HG03097 (cell line): ENCODE measurements around the gene RBM38.
"Not testable (repeated sequence)": the region's sequence is repeated elsewhere in the genome, so short reads cannot be mapped to it uniquely, and the experiment has no call there.

ENCODE experiments used
- ATAC-seq: cut with Tn5 transposase; IDR thresholded peaks from one replicate; pipeline ENCODE4 v1.9.1; 2021; ENCODE audit not compliant: unreplicated experiment, low FRiP score

Gene RBM38

DNA sequence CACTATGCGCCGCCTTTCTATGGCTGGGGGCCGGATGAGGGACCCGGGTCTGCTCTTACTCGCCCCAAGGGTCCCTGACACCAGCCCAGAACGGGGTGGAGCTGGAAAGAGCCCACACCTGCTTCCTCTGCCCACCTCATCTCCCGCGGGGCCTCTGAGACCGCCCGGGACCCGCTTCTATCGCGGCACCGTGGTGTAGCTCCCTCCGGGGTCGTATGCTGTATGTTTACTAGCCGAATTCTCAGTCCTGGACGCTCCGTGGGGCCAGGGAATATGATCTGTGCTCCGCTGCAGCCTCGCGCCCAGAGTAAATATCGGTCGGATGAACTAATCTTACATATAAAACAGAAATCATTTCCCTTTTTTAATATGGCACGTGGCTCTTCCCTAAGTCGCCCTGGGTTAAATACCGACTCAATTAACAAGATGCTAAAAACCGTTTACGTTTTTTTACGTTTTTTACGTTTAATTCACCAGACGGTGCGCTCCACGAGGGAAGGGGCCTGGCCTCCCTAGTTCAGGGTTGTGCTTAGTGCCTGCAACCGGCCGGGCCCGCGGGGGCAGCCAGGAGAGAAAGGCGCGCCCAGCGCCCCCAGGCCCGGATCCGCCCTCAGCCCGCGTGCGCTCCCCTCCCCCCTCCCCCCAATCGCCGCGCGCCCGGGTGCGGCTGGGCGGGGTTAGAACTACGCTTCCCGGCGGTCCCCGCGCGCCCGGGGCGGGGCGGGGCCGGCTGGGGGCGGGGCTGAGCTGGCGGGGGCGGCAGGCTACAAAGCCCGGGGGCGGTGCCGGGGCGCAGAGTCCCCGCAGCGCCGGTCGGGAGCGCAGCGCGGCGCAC lies at the start of gene RBM38:
RBM38 (plus strand) TSS at position 793 of the 835 bp plus-strand sequence. CDS start 186 bp downstream, outside the sequence.
- ATAC-seq: peak; percentile 37

DNA sequence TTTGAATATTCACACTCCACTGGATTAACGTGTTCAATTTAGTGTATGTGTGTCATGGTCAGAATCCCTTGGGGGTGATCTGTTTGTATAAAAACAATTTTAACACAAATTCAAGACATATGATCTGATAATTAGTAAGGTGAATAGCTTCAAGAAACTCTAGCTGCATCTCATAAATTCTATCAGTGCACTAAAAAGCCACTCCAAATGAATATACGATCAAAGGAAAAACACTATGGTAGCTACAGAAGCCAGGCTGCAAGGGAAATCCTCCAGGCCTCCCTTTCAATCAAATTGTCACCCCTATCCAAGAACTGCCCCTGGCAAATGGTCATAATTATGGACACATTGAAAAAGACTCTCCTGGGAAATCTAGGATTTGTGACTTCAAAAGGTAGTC lies 49.5 kb upstream of the RBM38 start:
- ATAC-seq: no peak

DNA sequence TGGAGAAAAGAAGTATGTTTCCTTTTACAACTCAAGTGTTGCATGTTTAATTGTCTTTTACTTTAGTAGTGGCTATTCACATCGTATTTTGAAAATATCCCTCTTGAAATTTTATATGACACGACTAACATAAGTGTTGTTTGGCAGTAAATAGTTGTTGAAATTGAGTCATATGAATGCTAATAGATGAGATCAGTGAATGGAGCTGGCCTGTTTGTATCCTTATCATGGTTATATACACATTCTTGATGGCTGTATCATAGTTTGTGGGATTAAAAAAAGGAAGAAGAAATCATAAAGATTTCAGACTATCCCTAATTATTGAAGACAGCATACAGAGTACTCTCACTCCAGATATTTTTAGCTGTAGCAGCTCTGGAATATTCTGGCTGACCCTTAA lies 48.4 kb upstream of the RBM38 start:
- no peak for ATAC-seq

- no peak for ATAC-seq
These were observed 44.7 kb upstream of the RBM38 start for GRCh38 chr20:57346477-57346876.

GRCh38 chr20:57347393-57347792 lies 43.8 kb upstream of the RBM38 start:
- no peak for ATAC-seq

DNA sequence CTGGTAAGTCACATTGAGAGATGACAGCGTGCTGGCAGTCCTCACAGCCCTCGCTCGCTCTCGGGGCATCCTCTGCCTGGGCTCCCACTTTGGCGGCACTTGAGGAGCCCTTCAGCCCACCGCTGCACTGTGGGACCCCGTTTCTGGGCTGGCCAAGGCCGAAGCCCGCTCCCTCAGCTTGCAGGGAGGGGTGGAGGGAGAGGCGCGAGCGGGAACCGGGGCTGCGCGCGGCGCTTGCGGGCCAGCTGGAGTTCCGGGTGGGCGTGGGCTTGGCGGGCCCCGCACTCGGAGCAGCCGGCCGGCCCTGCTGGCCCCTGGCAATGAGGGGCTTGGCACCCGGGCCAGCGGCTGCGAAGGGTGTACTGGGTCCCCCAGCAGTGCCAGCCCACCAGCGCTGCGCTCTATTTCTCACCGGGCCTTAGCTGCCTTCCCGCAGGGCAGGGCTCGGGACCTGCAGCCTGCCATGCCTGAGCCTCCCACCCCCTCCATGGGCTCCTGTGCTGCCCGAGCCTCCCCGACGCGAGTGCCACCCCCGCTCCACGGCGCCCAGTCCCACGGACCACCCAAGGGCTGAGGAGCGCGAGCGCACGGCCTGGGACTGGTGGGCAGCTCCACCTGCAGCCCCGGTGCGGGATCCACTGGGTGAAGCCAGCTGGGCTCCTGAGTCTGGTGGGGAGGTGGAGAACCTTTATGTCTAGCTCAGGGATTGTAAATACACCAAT lies 42.8 kb upstream of the RBM38 start:
- not testable (repeated sequence) for ATAC-seq

GRCh38 chr20:57348922-57349574 lies 42.1 kb upstream of the RBM38 start:
- not testable (repeated sequence) for ATAC-seq

GRCh38 chr20:57350081-57350710 lies 41.0 kb upstream of the RBM38 start:
- no peak for ATAC-seq

- ATAC-seq: not testable (repeated sequence)
These were observed 40.5 kb upstream of the RBM38 start for GRCh38 chr20:57350726-57351041.

- peak; percentile 53 for ATAC-seq
These were observed 40.0 kb upstream of the RBM38 start, which contains the start of gene RAE1 for GRCh38 chr20:57351042-57351783. RAE1 (plus strand) TSS chr20:57351255; CDS start chr20:57354039, 2,784 bp downstream.

- ATAC-seq: no peak
These were observed 38.9 kb upstream of the RBM38 start for GRCh38 chr20:57352305-57352704.

DNA sequence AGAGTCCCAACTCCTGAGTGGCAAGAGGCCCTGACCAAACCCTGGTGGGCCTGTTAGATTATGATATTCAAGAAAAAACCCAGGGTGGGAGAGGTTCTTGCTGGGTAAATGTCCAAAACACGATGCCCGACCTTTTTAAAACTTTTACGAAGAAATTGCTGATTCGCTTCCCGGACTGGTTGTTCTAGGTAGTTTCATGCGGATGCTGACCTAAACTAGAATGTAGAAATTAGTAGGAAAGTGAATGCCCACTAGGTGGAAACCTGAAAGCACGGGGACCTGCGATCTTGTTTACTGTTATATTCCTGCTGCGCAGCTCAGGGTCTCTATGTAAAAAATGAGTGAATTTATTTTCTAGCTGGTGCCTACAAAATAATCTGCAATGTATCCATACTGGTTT lies 37.8 kb upstream of the RBM38 start:
- ATAC-seq: no peak

DNA sequence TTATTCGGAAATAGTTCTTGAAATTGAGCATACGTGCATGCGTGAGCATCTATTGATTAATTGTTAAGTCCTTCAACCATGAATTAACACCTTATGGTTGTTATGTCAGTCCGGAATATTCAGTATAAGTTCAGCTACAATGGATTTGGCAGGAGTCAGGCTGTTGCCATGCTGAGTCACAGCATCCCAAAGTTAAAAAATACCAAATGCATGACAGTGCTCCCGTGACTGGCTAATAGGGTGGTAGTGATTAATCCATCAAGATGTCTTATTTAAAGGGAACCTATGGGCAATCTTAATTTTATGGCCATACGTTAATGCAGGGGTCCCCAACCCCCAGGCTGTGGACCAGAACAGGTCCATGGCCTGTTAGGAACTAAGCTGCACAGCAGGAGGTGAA lies 29.7 kb upstream of the RBM38 start:
- no peak for ATAC-seq

DNA sequence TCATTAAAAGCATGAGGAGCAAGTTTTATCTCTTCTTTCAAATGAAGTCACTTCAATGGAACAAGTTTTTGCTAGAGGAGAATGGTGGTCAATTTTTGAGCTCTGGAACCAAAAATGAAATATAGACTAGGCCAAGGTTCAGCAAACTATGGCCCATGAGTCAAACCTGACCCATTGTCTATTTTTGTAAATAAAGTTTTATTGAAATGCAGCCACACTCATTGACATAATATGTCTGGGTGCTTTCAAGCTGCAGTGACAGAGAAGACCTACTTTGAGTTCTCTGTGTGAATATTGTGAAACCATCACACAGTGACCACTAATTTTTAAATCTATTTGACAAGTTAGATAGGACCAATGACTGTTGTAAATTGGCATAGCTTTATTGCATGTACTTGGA lies 26.7 kb upstream of the RBM38 start:
- ATAC-seq: no peak

DNA sequence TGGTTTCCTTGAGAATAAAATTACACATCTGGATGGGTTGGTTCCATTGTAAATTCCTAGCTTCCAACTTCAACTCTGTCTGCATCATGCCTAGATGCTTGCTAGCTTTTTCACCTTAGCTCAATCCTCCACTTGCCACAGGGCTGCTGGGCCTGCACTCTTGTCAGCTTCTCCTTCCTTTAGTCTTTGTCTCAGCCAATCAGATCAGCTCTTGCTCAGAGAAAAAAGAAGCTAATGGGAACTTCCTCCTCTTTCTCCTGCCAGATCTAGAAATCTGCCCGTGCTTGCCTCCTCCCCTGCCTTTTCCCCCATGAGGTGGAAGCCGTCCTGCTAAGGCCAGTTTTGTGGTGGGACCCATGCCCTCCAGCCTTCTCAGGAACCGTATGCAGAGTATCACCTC lies 21.6 kb upstream of the RBM38 start:
- no peak for ATAC-seq

GRCh38 chr20:57370316-57370715 lies 20.9 kb upstream of the RBM38 start:
- no peak for ATAC-seq

GRCh38 chr20:57371363-57371762 lies 19.8 kb upstream of the RBM38 start:
- ATAC-seq: no peak

DNA sequence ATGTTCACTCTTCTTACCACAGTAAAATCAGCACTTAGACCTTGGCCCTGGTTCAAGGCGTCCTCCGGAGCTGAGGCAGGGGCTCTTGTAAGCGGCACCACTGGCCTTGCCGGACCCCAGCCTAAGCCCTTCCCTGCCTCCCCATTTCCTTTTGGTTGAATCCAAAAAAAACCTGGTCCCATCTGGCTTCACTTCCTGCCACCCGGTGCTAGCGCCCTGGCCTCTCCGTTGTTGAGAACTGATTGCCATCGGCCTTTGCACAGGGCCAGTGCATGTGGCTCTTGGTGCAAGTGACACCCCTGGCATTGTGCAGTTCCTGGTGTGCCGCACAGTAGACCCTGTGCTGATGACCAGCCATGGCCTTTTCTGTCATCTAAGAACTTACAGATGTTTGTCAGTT lies 19.0 kb upstream of the RBM38 start:
- no peak for ATAC-seq

GRCh38 chr20:57372581-57373350 lies 18.4 kb upstream of the RBM38 start:
- ATAC-seq: no peak
